ENCODE measurements around the gene KCNC2. TPM values are rescaled to one million over a fixed set of nuclear protein-coding genes. Genes with fewer than 3 reads are reported as not detected.

The KCNC2 gene
- total and polyA plus RNA-seq, 9 of the 15 experiments (the other 6 are each of a cell fraction or from before 2014, with no cell fraction given) = not detected

- Histone ChIP-seq H2AFZ (ENCODE audit: low read depth, low read length) (no peak overlapping the region), H3K4me2 (ENCODE audit: insufficient read depth, low read length) (no peak overlapping the region), H3K9ac (ENCODE audit: insufficient read depth in 1 of 2, low read depth in 2 of 2, low read length in 2 of 2) (no peak overlapping the region), H3K27ac (ENCODE audit: extremely low read depth, low read depth, low read length) (no peak overlapping the region), H3K79me2 (ENCODE audit: control insufficient read depth, insufficient read depth, low read length) (no peaks in the 10 kb centered on the region), H4K20me1 (replicated peaks; ENCODE audit: control insufficient read depth, insufficient read depth, low read length) (no peaks in the 10 kb centered on the region), H3K9me3 (replicated peaks; ENCODE audit: control insufficient read depth, insufficient read depth, low read depth, low read length) (no peaks in the 10 kb centered on the region), H3K27me3 (ENCODE audit: control insufficient read depth in 2 of 2, insufficient read depth in 2 of 2, low read length in 2 of 2) (no peaks in the 10 kb centered on the region), H3K36me3 (ENCODE audit: control insufficient read depth, insufficient read depth, low read length) (no peaks in the 10 kb centered on the region), H3K4me3 (no peak overlapping the region), H3K4me1 (replicated peaks in 1 of 2; ENCODE audit: control insufficient read depth in 2 of 2, insufficient read depth in 2 of 2, low read length in 2 of 2) (no peaks in the 10 kb centered on the region), H3K9me1 (ENCODE audit: control insufficient read depth, insufficient read depth, low read length) (no peaks in the 10 kb centered on the region)
- DNase-seq (ENCODE audit: extremely low read depth in 1 of 4, low spot score in 3 of 4) = no peak
- 0% methylated on average over 1 of the region's 1 CpG for WGBS (ENCODE audit: insufficient coverage, low coverage, missing lambda C conversion rate)
- ChIA-PET CTCF (ENCODE audit: low intra/inter-chr PET ratio) (no interaction called here), POLR2A (no interaction called here)
- BruUV-seq (replicated peaks) = no TSS peak
- no peak for ATAC-seq
- intact Hi-C loops (cut with micrococcal nuclease) (no loop called here), in situ Hi-C loops (cut with MboI) (no loop called here)
- FAIRE-seq = no peak
- TF ChIP-seq SMARCC2 (IDR thresholded peaks at IDR 0.05; ENCODE audit: low read depth) (no peak), ILF3 (IDR thresholded peaks at IDR 0.05; ENCODE audit: borderline replicate concordance) (no peak), SMAD2 (IDR thresholded peaks at IDR 0.05; ENCODE audit: low read depth, low read length) (no peak), EGR1 (conservative IDR thresholded peaks at IDR 0.05) (no peak), HEY1 (CRISPR knock-in tag; IDR thresholded peaks at IDR 0.05; ENCODE audit: borderline replicate concordance) (no peak), ZNF140 (CRISPR knock-in tag; IDR thresholded peaks at IDR 0.05) (no peak), SAP30 (IDR thresholded peaks at IDR 0.05; ENCODE audit: borderline replicate concordance, insufficient read depth, low read depth, low read length, poor library complexity, severe bottlenecking) (no peak), BCL6 (CRISPR knock-in tag; IDR thresholded peaks at IDR 0.05) (no peak), CREM (IDR thresholded peaks at IDR 0.05; ENCODE audit: low read depth) (no peak), SRSF7 (optimal IDR thresholded peaks at IDR 0.05; ENCODE audit: low read depth, low read length) (no peak), ZNF212 (CRISPR knock-in tag; IDR thresholded peaks at IDR 0.05) (no peak), NFE2L1 (tag; IDR thresholded peaks at IDR 0.05; ENCODE audit: borderline replicate concordance, low read depth) (no peak)
- TF ChIP-seq, protein P1, sequence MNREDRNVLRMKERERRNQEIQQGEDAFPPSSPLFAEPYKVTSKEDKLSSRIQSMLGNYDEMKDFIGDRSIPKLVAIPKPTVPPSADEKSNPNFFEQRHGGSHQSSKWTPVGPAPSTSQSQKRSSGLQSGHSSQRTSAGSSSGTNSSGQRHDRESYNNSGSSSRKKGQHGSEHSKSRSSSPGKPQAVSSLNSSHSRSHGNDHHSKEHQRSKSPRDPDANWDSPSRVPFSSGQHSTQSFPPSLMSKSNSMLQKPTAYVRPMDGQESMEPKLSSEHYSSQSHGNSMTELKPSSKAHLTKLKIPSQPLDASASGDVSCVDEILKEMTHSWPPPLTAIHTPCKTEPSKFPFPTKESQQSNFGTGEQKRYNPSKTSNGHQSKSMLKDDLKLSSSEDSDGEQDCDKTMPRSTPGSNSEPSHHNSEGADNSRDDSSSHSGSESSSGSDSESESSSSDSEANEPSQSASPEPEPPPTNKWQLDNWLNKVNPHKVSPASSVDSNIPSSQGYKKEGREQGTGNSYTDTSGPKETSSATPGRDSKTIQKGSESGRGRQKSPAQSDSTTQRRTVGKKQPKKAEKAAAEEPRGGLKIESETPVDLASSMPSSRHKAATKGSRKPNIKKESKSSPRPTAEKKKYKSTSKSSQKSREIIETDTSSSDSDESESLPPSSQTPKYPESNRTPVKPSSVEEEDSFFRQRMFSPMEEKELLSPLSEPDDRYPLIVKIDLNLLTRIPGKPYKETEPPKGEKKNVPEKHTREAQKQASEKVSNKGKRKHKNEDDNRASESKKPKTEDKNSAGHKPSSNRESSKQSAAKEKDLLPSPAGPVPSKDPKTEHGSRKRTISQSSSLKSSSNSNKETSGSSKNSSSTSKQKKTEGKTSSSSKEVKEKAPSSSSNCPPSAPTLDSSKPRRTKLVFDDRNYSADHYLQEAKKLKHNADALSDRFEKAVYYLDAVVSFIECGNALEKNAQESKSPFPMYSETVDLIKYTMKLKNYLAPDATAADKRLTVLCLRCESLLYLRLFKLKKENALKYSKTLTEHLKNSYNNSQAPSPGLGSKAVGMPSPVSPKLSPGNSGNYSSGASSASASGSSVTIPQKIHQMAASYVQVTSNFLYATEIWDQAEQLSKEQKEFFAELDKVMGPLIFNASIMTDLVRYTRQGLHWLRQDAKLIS (CRISPR knock-in tag; IDR thresholded peaks at IDR 0.05) = no peak
- TF ChIP-seq, protein P2, sequence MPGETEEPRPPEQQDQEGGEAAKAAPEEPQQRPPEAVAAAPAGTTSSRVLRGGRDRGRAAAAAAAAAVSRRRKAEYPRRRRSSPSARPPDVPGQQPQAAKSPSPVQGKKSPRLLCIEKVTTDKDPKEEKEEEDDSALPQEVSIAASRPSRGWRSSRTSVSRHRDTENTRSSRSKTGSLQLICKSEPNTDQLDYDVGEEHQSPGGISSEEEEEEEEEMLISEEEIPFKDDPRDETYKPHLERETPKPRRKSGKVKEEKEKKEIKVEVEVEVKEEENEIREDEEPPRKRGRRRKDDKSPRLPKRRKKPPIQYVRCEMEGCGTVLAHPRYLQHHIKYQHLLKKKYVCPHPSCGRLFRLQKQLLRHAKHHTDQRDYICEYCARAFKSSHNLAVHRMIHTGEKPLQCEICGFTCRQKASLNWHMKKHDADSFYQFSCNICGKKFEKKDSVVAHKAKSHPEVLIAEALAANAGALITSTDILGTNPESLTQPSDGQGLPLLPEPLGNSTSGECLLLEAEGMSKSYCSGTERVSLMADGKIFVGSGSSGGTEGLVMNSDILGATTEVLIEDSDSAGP (CRISPR knock-in tag; IDR thresholded peaks at IDR 0.05) = no peak
Observed at GRCh38 chr12:75161488-75161887, 48.2 kb downstream of the KCNC2 start.
